Mammary epithelial cell (primary cell): Measurements from ENCODE around the gene SLC16A5.

Experiments used
- EZH2 ChIP-seq: IDR thresholded peaks from 2 replicates; pipeline ENCODE4 v1.6.1; 2012; ENCODE audit warnings: low read length, inconsistent platforms, borderline replicate concordance
- TF ChIP-seq, protein P1 (sequence below), 2 donors: IDR thresholded peaks in 1 of 2; conservative IDR thresholded peaks in 1 of 2; 2 replicates each; pipeline ENCODE4 v1.5.1; 2011 to 2012; ENCODE audit warnings: inconsistent platforms in 2 of 2, low read length in 2 of 2, mild to moderate bottlenecking in 2 of 2, control low read depth in 1 of 2, low read depth in 1 of 2; ENCODE audit not compliant: insufficient read depth in 1 of 2; ENCODE audit errors: extremely low read depth in 1 of 2

DNA sequence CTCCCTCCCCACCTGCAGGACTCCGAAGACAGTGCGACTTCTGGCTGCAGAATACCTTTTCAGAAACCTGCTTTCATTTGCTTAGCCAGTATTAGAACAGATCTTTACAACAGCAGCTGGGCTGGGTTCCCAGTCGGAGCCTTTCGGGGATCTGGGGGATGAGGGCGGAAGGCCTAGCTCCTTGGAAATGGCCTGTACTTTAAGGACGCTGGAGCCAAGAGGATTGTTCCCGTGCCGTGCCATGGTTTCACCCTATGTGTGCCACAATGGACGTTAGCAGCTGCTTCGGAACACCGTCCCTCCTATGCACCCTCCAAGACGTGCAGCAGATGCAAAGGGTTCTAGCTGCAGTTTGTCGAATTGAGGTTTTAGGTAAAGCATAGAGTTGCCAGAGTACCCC lies 24.6 kb upstream of the SLC16A5 start:
- TF ChIP-seq, protein P1, sequence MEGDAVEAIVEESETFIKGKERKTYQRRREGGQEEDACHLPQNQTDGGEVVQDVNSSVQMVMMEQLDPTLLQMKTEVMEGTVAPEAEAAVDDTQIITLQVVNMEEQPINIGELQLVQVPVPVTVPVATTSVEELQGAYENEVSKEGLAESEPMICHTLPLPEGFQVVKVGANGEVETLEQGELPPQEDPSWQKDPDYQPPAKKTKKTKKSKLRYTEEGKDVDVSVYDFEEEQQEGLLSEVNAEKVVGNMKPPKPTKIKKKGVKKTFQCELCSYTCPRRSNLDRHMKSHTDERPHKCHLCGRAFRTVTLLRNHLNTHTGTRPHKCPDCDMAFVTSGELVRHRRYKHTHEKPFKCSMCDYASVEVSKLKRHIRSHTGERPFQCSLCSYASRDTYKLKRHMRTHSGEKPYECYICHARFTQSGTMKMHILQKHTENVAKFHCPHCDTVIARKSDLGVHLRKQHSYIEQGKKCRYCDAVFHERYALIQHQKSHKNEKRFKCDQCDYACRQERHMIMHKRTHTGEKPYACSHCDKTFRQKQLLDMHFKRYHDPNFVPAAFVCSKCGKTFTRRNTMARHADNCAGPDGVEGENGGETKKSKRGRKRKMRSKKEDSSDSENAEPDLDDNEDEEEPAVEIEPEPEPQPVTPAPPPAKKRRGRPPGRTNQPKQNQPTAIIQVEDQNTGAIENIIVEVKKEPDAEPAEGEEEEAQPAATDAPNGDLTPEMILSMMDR (conservative IDR thresholded peaks at IDR 0.05 in 1 of 2, IDR thresholded peaks at IDR 0.05 in 1 of 2; ENCODE audit: extremely low read depth in 1 of 2, insufficient read depth in 1 of 2, low read depth in 1 of 2, low read length in 2 of 2), result no peak
- no peak for TF ChIP-seq EZH2
